HepG2 (cell line): ENCODE results near the gene NPTXR. TPM values are rescaled to one million over a fixed set of nuclear protein-coding genes. Genes with fewer than 3 reads are reported as not detected.

ENCODE experiments used
- ATAC-seq: fragments of 200-7000 bp; cut with Tn5 transposase; 3 replicates; pipeline ENCODE4 v1.9.1; 2020; ENCODE audit warnings: mild to moderate bottlenecking, moderate library complexity
- BruUV-seq: library from RNA; stranded (reverse); fragments of 400-500 nt; replicated peaks from 2 replicates; lab custom pipeline; 2021; lab: Mats Ljungman, UMichigan
- CTCF ChIA-PET: fragments of 300-600 bp; formaldehyde crosslinking; extraction: SDS; loops from one replicate; lab custom pipeline; 2021; ENCODE audit warnings: low total read pairs, inconsistent platforms, low intra/inter-chr PET ratio; lab: Yijun Ruan, JAX
- POLR2A ChIA-PET: fragments of 350-600 bp; sonication (Branson Sonifier 250); formaldehyde crosslinking; loops from one replicate; lab custom pipeline; 2020; ENCODE audit warnings: antibody characterized with exemption, inconsistent platforms; lab: Yijun Ruan, JAX
- DNase-seq: peaks from one replicate; pipeline ENCODE4 v3.0.0-alpha.2; 2015; ENCODE audit warnings: low spot score
- FAIRE-seq: peaks from 3 replicates; lab custom pipeline; 2011; peaks lifted over from hg19 to GRCh38; lab: Jason Lieb, UNC
- H2AFZ ChIP-seq: one replicate; pipeline ENCODE4 v1.6.1; 2011; ENCODE audit warnings: low read length, inconsistent platforms
- H3K27ac ChIP-seq: fragments of 300-600 bp; 3 replicates; pipeline ENCODE4 v1.8.0; 2011; ENCODE audit warnings: mixed run types, mild to moderate bottlenecking, mixed read lengths, low read length, inconsistent platforms; ENCODE audit not compliant: insufficient read depth; ENCODE audit errors: extremely low read length
- H3K27me3 ChIP-seq, 2 experiments: fragments of 200-600 bp in 1 of 2; 2 replicates in 1 of 2; 3 replicates in 1 of 2; pipeline versions ENCODE4 v1.6.0 to v1.8.0; 2011; ENCODE audit warnings: low read length in 2 of 2, mild to moderate bottlenecking in 2 of 2, moderate library complexity in 2 of 2, inconsistent platforms in 1 of 2; ENCODE audit not compliant: insufficient read depth in 2 of 2, control insufficient read depth in 1 of 2
- H3K36me3 ChIP-seq, 2 experiments: fragments of 200-600 bp in 1 of 2; replicated peaks in 1 of 2; 2 replicates in 1 of 2; 3 replicates in 1 of 2; pipeline versions ENCODE4 v1.5.1 to v1.8.0; 2011; ENCODE audit warnings: low read length in 2 of 2, inconsistent platforms in 1 of 2; ENCODE audit not compliant: insufficient read depth in 2 of 2, control insufficient read depth in 1 of 2
- H3K4me1 ChIP-seq: 2 replicates; pipeline ENCODE4 v1.5.1; 2012; ENCODE audit warnings: low read length, inconsistent platforms; ENCODE audit not compliant: insufficient read depth
- H3K4me2 ChIP-seq: 2 replicates; pipeline ENCODE4 v1.6.0; 2011; ENCODE audit warnings: low read depth, low read length, inconsistent platforms
- H3K4me3 ChIP-seq, 3 experiments: fragments of 200-600 bp in 1 of 3; sonication (generic), shearing (Covaris generic) in 1 of 3; replicated peaks in 1 of 3; 2 replicates each; pipeline ENCODE4 v1.5.1; 2011 to 2016; ENCODE audit warnings: low read length in 3 of 3, inconsistent platforms in 2 of 3, low read depth in 2 of 3, mild to moderate bottlenecking in 2 of 3, control low read depth in 1 of 3, mixed read lengths in 1 of 3; ENCODE audit not compliant: insufficient read depth in 1 of 3
- H3K79me2 ChIP-seq: one replicate; pipeline ENCODE4 v1.6.1; 2011; ENCODE audit warnings: low read length, inconsistent platforms; ENCODE audit not compliant: insufficient read depth
- H3K9ac ChIP-seq: 2 replicates; pipeline ENCODE4 v1.6.0; 2011; ENCODE audit warnings: mild to moderate bottlenecking, low read depth, low read length, inconsistent platforms; ENCODE audit not compliant: insufficient read depth
- H3K9me3 ChIP-seq: 2 replicates; pipeline ENCODE4 v1.5.1; 2012; ENCODE audit warnings: mild to moderate bottlenecking, low read length
- H4K20me1 ChIP-seq: 2 replicates; pipeline ENCODE4 v1.6.0; 2011; ENCODE audit warnings: inconsistent platforms, mild to moderate bottlenecking, low read length, moderate library complexity; ENCODE audit not compliant: insufficient read depth
- ARID5B ChIP-seq: IDR thresholded peaks from 2 replicates; pipeline ENCODE4 v1.4.0; 2020; ENCODE audit warnings: mild to moderate bottlenecking, missing genetic modification reagents
- BATF2 ChIP-seq: sonication (generic); formaldehyde crosslinking; IDR thresholded peaks from 2 replicates; pipeline ENCODE4 v1.8.0; 2022; ENCODE audit warnings: mild to moderate bottlenecking, missing genetic modification reagents, moderate library complexity
- GTF3A ChIP-seq: sonication (generic); formaldehyde crosslinking; conservative IDR thresholded peaks from 2 replicates; pipeline ENCODE4 v1.4.0; 2020; ENCODE audit warnings: mild to moderate bottlenecking, missing genetic modification reagents
- KLF16 ChIP-seq, 2 experiments: sonication (generic) in 1 of 2; formaldehyde crosslinking in 1 of 2; IDR thresholded peaks; 2 replicates each; pipeline versions ENCODE4 v1.6.1 to v1.8.0; 2016 to 2023; ENCODE audit warnings: missing genetic modification reagents in 2 of 2, missing compliant biosample characterization in 1 of 2
- ZFAT ChIP-seq: sonication (generic); formaldehyde crosslinking; conservative IDR thresholded peaks from 2 replicates; pipeline ENCODE4 v1.8.1; 2023; ENCODE audit warnings: missing genetic modification reagents, inconsistent platforms
- ZFP36L2 ChIP-seq: sonication (generic); formaldehyde crosslinking; IDR thresholded peaks from 2 replicates; pipeline ENCODE4 v1.4.0; 2020; ENCODE audit warnings: missing genetic modification reagents
- ZNF552 ChIP-seq: sonication (generic); formaldehyde crosslinking; IDR thresholded peaks from 2 replicates; pipeline ENCODE4 v1.9.0; 2022; ENCODE audit warnings: missing genetic modification reagents, mild to moderate bottlenecking, borderline replicate concordance
- ZNF879 ChIP-seq: sonication (generic); formaldehyde crosslinking; IDR thresholded peaks from 2 replicates; pipeline ENCODE4 v1.8.1; 2023; ENCODE audit warnings: missing genetic modification reagents
- WGBS: methylation state at CpG from one replicate; pipeline ENCODE4 v1.1.6; 2017; ENCODE audit warnings: low lambda C conversion rate; 5-methylcytosine and 5-hydroxymethylcytosine counted together
- in situ Hi-C: cut with HindIII; loops from 2 replicates; pipeline ENCODE4 v1.10.0; 2017; ENCODE audit warnings: low pct_unique_long_range_greater_than_20kb; ENCODE audit not compliant: extremely low pct_ligation_motif_present
- intact Hi-C: fragments of 100-400 bp; cut with micrococcal nuclease; formaldehyde crosslinking; loops from one replicate; pipeline ENCODE4 v1.10.0; 2022; ENCODE audit not compliant: unreplicated experiment
- polyA plus RNA-seq, 8 experiments: library from polyadenylated mRNA; depleted of rRNA in 3 of 8; stranded (reverse) in 7 of 8; unstranded in 1 of 8; fragments of >200 nt; fragmentation: Illumina TruSeq in 4 of 8; extraction: Trizol in 4 of 8; gene quantifications; 2 replicates each; pipeline versions ENCODE4 v1.2.1 to v1.2.3, GENCODE V29; 2011 to 2016; ENCODE audit warnings: low read depth in 4 of 8, missing spikeins in 1 of 8, mixed read lengths in 1 of 8; ENCODE audit not compliant: insufficient read depth in 1 of 8
- total RNA-seq, 5 experiments: library from RNA; depleted of rRNA; stranded (reverse); fragments of >200 nt; fragmentation: Illumina TruSeq; extraction: Trizol; gene quantifications; 2 replicates each; pipeline ENCODE4 v1.2.3, GENCODE V29; 2016; ENCODE audit warnings: low read depth in 1 of 5

Gene NPTXR
- total and polyA plus RNA-seq, 2 of the 13 experiments (the other 11 are each of a cell fraction or from before 2014, with no cell fraction given): 2.6 to 4.8 TPM

- POLR2A ChIA-PET: no interaction called here
- TF ChIP-seq ARID5B (no peak), GTF3A (CRISPR knock-in tag) (no peak)
- no peaks in the 10 kb centered on the region for H3K79me2 ChIP-seq
- CTCF ChIA-PET: no interaction called here
- intact Hi-C loops: no loop called here
- H4K20me1 ChIP-seq: no peaks in the 10 kb centered on the region
- no peak overlapping the region for H3K9ac ChIP-seq
- peaks cover 25% of the 10 kb centered on the region for H3K4me1 ChIP-seq
- no peak overlapping the region for H2AFZ ChIP-seq
- WGBS: 6% methylated on average over 5 of the region's 5 CpGs
- DNase-seq (no peak), ATAC-seq (no peak), FAIRE-seq (no peak)
- no TSS peak for BruUV-seq
- in situ Hi-C loops: no loop called here
- no peaks in the 10 kb centered on the region for H3K9me3 ChIP-seq
- no peak overlapping the region for H3K27ac ChIP-seq
- H3K27me3 ChIP-seq: peaks cover 0 to 14% of the 10 kb centered on the region in 2 experiments; a peak in 3 of 5 replicates
- H3K36me3 ChIP-seq: no peaks in the 10 kb centered on the region
- no peak overlapping the region for H3K4me2 ChIP-seq
- H3K4me3 ChIP-seq: no peak overlapping the region
Observed at GRCh38 chr22:38798496-38798895, 45.3 kb downstream of the NPTXR start.

GRCh38 chr22:38796262-38796957 is 47.4 kb downstream of the NPTXR start:
- CTCF ChIA-PET: no interaction called here
- WGBS: 41% methylated on average over 12 of the region's 12 CpGs
- Histone ChIP-seq H3K79me2 (no peaks in the 10 kb centered on the region), H3K9ac (no peak overlapping the region), H3K27ac (no peak overlapping the region), H3K9me3 (no peaks in the 10 kb centered on the region), H3K36me3 (no peaks in the 10 kb centered on the region), H3K4me1 (peaks cover 29% of the 10 kb centered on the region), H4K20me1 (no peaks in the 10 kb centered on the region), H2AFZ (no peak overlapping the region), H3K27me3 (peaks cover 0 to 14% of the 10 kb centered on the region in 2 experiments; a peak in 3 of 5 replicates), H3K4me2 (no peak overlapping the region), H3K4me3 (no peak overlapping the region)
- intact Hi-C loops: no loop called here
- in situ Hi-C loops: no loop called here
- BruUV-seq: no TSS peak
- no peak for FAIRE-seq
- no peak for DNase-seq
- no peak for ATAC-seq
- POLR2A ChIA-PET: no interaction called here
- TF ChIP-seq ZFAT (CRISPR knock-in tag) (no peak), ZNF879 (CRISPR knock-in tag) (no peak), KLF16 (CRISPR knock-in tag; IDR thresholded peaks at IDR 0.05) (no peak), ZNF552 (CRISPR knock-in tag) (no peak), ZFP36L2 (CRISPR knock-in tag) (no peak), BATF2 (CRISPR knock-in tag) (no peak)
